Muscle of leg (tissue), 11 donors: Measurements from ENCODE around the gene ABL1. TPM values are rescaled to one million over a fixed set of nuclear protein-coding genes. Genes with fewer than 3 reads are reported as not detected.

Experiments used
- DNase-seq: peaks from one replicate; pipeline ENCODE4 v3.0.0; 2013
- H3K27ac ChIP-seq: one replicate; pipeline ENCODE4 v1.5.1; 2013; ENCODE audit warnings: mild to moderate bottlenecking, low read length, control low read depth
- H3K27me3 ChIP-seq: one replicate; pipeline ENCODE4 v1.6.1; 2013; ENCODE audit warnings: low read length; ENCODE audit not compliant: control insufficient read depth, insufficient read depth
- H3K36me3 ChIP-seq: one replicate; pipeline ENCODE4 v1.6.1; 2013; ENCODE audit warnings: low read length; ENCODE audit not compliant: control insufficient read depth, insufficient read depth
- H3K4me1 ChIP-seq: one replicate; pipeline ENCODE4 v1.6.1; 2013; ENCODE audit warnings: low read length; ENCODE audit not compliant: control insufficient read depth, insufficient read depth
- H3K4me3 ChIP-seq: one replicate; pipeline ENCODE4 v1.5.1; 2013; ENCODE audit warnings: low read length, control low read depth
- H3K9me3 ChIP-seq: replicated peaks from 2 replicates; pipeline ENCODE4 v1.6.1; 2013; ENCODE audit warnings: low read depth, low read length; ENCODE audit not compliant: control insufficient read depth
- WGBS: methylation state at CpG from one replicate; pipeline ENCODE4 v1.1.5; 2013; ENCODE audit warnings: missing lambda C conversion rate; ENCODE audit not compliant: insufficient coverage; 5-methylcytosine and 5-hydroxymethylcytosine counted together
- polyA plus RNA-seq, 8 donors: library from polyadenylated mRNA; unstranded; fragments of 120-200 nt; gene quantifications; one replicate each; pipeline versions ENCODE4 v1.2.1 to v1.2.3, GENCODE V29; 2013; ENCODE audit warnings: inconsistent platforms in 1 of 8, low replicate concordance in 1 of 8; ENCODE audit not compliant: insufficient read length in 8 of 8, insufficient read depth in 1 of 8
- total RNA-seq: library from RNA; stranded (reverse); fragments of 120-200 nt; gene quantifications from one replicate; pipeline ENCODE4 v1.2.4, GENCODE V29; 2013

ABL1 gene
- total and polyA plus RNA-seq, 9 donors, result 27.0 to 81.7 (median 67.0) TPM

DNA sequence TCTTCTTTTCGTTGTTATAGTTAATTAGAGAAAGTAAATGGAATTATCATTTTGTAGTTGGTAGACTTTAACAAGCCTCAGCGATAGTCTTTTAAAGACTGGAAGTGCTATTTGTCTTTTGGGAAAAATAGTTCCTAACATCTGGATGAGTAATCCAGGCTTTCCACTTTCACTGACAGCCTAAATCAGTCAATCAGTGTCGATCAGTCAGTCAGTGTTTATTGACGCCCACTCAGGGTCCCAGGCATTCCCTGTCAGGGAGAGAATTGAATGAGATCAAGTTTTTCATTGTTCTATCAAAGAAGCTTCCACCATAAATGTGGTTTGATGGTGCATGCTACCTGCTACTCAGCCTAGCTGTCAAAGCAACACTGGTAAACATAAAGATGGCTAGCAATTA, 2.6 kb downstream of the ABL1 start:
- H3K27me3 ChIP-seq, result no peaks in the 10 kb centered on the region
- no peaks in the 10 kb centered on the region for H3K9me3 ChIP-seq
- DNase-seq, result no peak
- peak overlapping the region; percentile 96 for H3K27ac ChIP-seq
- H3K4me1 ChIP-seq, result peaks cover 43% of the 10 kb centered on the region
- no peaks in the 10 kb centered on the region for H3K36me3 ChIP-seq
- H3K4me3 ChIP-seq, result no peak overlapping the region
- WGBS, result no CpG with 5 or more reads among the region's 4 CpGs

GRCh38 chr9:130839132-130840111, 4.4 kb downstream of the ABL1 start:
- 25% methylated on average over 4 of the region's 9 CpGs for WGBS
- H3K27me3 ChIP-seq, result no peaks in the 10 kb centered on the region
- no peaks in the 10 kb centered on the region for H3K9me3 ChIP-seq
- DNase-seq, result peak; percentile 55
- H3K36me3 ChIP-seq, result no peaks in the 10 kb centered on the region
- H3K4me1 ChIP-seq, result peaks cover 48% of the 10 kb centered on the region
- no peak overlapping the region for H3K4me3 ChIP-seq
- peak overlapping the region; percentile 15 for H3K27ac ChIP-seq

DNA sequence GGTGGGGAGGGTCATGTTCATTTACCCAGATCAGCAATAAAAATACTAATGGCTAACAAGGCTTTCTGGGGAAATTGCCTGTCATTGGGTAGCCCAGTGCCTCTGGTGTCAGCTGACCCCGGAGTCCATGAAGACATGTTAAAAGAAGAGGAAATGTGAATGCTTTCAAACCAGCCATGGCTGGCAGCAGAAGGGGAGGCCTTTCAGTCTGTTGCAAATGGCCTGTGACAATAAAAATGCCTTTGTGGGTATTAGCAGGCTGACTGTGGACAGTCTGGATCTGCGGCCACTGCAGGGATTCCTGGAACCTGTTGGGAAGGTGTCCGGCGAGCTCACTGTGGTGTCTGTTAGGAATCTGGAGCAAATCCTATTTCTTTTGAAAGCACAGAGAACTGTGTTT, 7.5 kb downstream of the ABL1 start:
- Histone ChIP-seq H3K27ac (no peak overlapping the region), H3K27me3 (no peaks in the 10 kb centered on the region), H3K9me3 (no peaks in the 10 kb centered on the region), H3K4me1 (peaks cover 60% of the 10 kb centered on the region), H3K36me3 (no peaks in the 10 kb centered on the region), H3K4me3 (no peak overlapping the region)
- no peak for DNase-seq
- WGBS, result 10% methylated on average over 1 of the region's 4 CpGs

DNA sequence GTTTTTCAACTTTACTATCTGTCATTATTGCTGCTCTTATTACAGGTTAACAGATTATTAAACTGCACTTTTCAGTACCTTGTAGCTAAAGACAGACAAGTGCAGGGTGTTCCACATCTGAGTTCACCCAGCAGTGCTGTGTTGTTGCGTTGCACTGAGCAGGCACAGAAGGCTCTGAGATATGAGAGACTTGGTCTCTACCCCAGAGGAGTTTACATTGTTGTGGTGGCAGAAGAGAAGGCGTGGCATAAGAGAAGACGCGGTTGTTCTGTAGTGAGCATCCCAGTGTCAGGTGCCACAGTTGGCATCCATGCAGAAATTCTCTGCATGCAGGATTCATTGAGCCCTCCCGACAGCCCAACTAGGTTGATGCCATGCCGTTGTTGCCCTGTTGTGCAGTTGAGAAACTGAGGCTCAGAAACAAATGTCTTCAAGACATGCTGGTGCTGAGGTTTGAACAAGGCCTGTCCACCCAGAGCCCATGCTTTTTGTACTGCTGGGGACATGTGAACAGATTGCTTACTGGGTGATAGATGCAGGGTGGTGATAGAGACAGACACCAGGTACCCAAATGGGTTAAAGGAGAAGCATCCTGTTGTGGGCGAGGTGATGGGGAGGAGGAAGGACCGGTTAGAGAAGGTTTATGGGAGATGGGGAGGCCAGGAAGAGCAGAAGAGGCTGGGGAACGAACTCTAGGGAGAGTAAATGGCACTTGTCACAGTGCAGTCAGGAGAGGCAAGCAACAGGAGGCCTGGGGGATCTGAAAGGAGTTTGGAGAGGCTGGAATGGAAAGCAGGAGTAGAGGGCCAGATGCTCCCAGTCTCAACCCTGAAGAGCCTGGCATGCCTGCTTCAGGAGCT, 8.2 kb downstream of the ABL1 start:
- peaks cover 62% of the 10 kb centered on the region for H3K4me1 ChIP-seq
- H3K4me3 ChIP-seq, result no peak overlapping the region
- peak overlapping the region; percentile 98 for H3K27ac ChIP-seq
- no peaks in the 10 kb centered on the region for H3K27me3 ChIP-seq
- no peaks in the 10 kb centered on the region for H3K9me3 ChIP-seq
- DNase-seq, result no peak
- no peaks in the 10 kb centered on the region for H3K36me3 ChIP-seq
- 64% methylated on average over 8 of the region's 9 CpGs for WGBS

DNA sequence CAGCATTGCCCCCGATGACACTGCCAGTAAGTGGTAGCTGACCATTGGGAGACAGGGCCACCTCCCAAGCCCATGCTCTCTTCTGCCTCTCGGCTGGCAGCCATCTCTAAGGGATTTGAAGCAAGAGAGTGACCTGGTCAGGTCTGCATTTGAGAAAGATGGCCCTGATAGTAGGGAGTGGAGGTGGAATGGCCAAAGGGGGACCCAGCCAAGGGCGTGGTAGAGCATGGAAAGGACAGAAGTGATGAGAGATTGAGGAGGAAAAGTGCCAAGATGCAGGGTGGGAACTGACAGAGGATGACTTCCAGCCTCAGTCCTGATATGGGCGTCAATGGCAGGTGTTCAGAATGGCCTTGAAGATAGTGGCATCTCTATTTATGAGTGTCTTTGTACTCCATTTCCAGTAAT, 9.0 kb downstream of the ABL1 start:
- peaks cover 59% of the 10 kb centered on the region for H3K4me1 ChIP-seq
- H3K4me3 ChIP-seq, result no peak overlapping the region
- 76% methylated on average over 3 of the region's 4 CpGs for WGBS
- no peaks in the 10 kb centered on the region for H3K27me3 ChIP-seq
- no peaks in the 10 kb centered on the region for H3K9me3 ChIP-seq
- peak; percentile 81 for DNase-seq
- no peaks in the 10 kb centered on the region for H3K36me3 ChIP-seq
- peak overlapping the region; percentile 98 for H3K27ac ChIP-seq

DNA sequence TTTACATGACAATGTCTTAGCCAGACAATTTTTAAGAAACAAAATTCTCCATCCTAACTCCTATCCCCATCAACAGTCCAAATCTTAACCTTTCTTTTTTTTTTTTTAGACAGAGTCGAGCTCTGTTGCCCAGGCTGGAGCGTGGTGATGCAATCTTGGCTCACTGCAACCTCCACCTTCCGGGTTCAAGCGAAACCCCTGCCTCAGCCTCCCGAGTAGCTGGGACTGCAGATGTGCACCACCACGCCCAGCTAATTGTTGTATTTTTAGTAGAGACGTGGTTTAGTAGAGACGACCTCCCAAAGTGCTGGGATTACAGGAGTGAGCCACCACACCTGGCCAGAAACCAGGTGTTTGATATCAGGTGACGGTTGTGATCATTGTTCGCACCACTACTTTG, 10.2 kb downstream of the ABL1 start:
- Histone ChIP-seq H3K9me3 (no peaks in the 10 kb centered on the region), H3K36me3 (no peaks in the 10 kb centered on the region), H3K27me3 (no peaks in the 10 kb centered on the region), H3K27ac (peak overlapping the region; percentile 98), H3K4me3 (no peak overlapping the region), H3K4me1 (peaks cover 50% of the 10 kb centered on the region)
- DNase-seq, result no peak
- 14% methylated on average over 6 of the region's 10 CpGs for WGBS

DNA sequence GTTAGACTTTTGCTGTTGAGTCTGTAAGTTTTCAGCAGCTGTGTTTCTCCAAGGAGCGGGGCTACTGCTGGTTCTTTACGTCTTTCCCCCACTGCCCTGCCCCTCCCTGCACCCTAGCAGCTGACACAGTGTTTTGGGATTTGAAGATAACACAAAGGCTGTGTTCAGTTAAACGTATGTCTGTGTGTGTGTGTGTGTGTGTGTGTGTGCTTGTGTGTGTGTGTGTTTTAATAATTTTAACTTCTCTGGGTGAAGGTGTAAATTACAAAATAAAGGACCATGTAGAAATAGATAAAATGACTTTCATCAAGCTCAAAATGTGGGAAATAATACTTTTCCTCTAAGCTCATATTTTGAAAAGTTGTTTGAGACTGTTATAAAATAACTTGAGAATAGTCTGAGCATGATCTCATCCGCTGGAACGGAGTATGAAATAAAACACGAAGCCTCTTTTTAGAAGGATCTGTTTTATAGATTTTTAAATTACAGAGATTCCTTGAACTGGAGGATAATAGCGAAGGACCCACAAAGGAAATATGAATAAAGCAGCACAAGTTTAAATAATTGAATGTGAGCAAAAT, 10.9 kb downstream of the ABL1 start:
- Histone ChIP-seq H3K4me3 (no peak overlapping the region), H3K4me1 (peaks cover 48% of the 10 kb centered on the region), H3K9me3 (no peaks in the 10 kb centered on the region), H3K27me3 (no peaks in the 10 kb centered on the region), H3K27ac (peak overlapping the region; percentile 98), H3K36me3 (no peaks in the 10 kb centered on the region)
- peak; percentile 96 for DNase-seq
- WGBS, result no CpG with 5 or more reads among the region's 7 CpGs

DNA sequence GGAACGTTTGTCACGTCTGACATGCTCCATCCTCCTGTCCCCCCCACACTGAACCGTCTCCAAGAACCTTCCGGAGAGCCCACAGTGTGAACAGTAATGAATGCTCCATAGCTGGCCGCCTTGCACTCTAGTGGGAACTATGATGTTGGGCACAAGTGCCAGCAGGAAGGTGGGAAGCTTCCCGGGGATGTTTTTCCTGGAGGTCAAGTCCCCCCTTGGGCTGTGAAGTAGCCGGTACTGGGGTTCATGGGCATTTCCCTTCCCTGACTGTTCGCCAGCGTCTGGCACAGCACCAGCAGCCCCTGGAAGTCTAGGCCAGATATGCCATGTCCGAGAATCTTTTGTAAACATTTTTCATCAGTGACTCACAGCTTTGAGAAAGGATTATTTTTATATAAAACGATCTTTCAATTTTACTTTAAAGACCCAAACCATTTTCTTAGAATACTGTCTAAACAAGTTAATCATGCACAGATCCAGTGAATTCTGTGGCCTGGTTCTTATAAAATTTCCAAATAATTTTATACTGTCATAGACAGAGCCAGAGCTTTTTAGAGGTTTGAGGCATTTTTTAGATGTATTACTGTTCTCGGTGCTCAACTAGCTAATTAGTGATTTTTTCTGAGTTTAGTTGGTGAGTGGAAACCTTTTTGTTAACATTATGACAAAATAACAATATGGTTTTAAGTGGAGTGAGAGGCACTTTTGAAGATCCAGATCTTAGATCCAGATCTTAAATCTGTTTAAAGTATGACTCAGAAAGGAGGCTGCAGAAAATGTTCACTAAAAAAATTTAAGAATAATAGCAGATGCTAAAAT, 11.6 kb downstream of the ABL1 start:
- Histone ChIP-seq H3K4me1 (peaks cover 47% of the 10 kb centered on the region), H3K27me3 (no peaks in the 10 kb centered on the region), H3K36me3 (no peaks in the 10 kb centered on the region), H3K27ac (peak overlapping the region; percentile 98), H3K4me3 (peak overlapping the region; percentile 18), H3K9me3 (no peaks in the 10 kb centered on the region)
- WGBS, result 0% methylated on average over 1 of the region's 12 CpGs
- no peak for DNase-seq

GRCh38 chr9:130847306-130848217, 12.5 kb downstream of the ABL1 start:
- no peaks in the 10 kb centered on the region for H3K27me3 ChIP-seq
- no peaks in the 10 kb centered on the region for H3K9me3 ChIP-seq
- peak; percentile 100 for DNase-seq
- H3K27ac ChIP-seq, result peak overlapping the region; percentile 98
- no peaks in the 10 kb centered on the region for H3K36me3 ChIP-seq
- H3K4me1 ChIP-seq, result peaks cover 44% of the 10 kb centered on the region
- WGBS, result 11% methylated on average over 6 of the region's 13 CpGs
- no peak overlapping the region for H3K4me3 ChIP-seq
